ENCODE results near the gene BCOR. TPM values are rescaled to one million over a fixed set of nuclear protein-coding genes. Genes with fewer than 3 reads are reported as not detected.

BCOR gene
- total RNA-seq, 1 experiment from 2014 or later, result 35.1 TPM

GRCh38 chrX:40121618-40122017 lies 23.9 kb upstream of the BCOR start:
- TF ChIP-seq ELF1 (IDR thresholded peaks at IDR 0.05; ENCODE audit: borderline replicate concordance, low read depth), result no peak
- TF ChIP-seq, protein P1, sequence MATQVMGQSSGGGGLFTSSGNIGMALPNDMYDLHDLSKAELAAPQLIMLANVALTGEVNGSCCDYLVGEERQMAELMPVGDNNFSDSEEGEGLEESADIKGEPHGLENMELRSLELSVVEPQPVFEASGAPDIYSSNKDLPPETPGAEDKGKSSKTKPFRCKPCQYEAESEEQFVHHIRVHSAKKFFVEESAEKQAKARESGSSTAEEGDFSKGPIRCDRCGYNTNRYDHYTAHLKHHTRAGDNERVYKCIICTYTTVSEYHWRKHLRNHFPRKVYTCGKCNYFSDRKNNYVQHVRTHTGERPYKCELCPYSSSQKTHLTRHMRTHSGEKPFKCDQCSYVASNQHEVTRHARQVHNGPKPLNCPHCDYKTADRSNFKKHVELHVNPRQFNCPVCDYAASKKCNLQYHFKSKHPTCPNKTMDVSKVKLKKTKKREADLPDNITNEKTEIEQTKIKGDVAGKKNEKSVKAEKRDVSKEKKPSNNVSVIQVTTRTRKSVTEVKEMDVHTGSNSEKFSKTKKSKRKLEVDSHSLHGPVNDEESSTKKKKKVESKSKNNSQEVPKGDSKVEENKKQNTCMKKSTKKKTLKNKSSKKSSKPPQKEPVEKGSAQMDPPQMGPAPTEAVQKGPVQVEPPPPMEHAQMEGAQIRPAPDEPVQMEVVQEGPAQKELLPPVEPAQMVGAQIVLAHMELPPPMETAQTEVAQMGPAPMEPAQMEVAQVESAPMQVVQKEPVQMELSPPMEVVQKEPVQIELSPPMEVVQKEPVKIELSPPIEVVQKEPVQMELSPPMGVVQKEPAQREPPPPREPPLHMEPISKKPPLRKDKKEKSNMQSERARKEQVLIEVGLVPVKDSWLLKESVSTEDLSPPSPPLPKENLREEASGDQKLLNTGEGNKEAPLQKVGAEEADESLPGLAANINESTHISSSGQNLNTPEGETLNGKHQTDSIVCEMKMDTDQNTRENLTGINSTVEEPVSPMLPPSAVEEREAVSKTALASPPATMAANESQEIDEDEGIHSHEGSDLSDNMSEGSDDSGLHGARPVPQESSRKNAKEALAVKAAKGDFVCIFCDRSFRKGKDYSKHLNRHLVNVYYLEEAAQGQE (IDR thresholded peaks at IDR 0.05; ENCODE audit: low read depth), result no peak
- no peak for TF ChIP-seq MAX (IDR thresholded peaks at IDR 0.05)
- POLR2A ChIA-PET, result no interaction called here

GRCh38 chrX:40120838-40121580 lies 23.3 kb upstream of the BCOR start:
- intact Hi-C loops (cut with micrococcal nuclease), result no loop called here
- H3K36me3 ChIP-seq (ENCODE audit: control insufficient read depth in 1 of 2, insufficient read depth in 2 of 2, low read length in 2 of 2), result no peaks in the 10 kb centered on the region
- POLR2A ChIA-PET, result no interaction called here
- H3K27ac ChIP-seq (ENCODE audit: low read depth, low read length), result no peak overlapping the region
- H4K20me1 ChIP-seq (ENCODE audit: insufficient read depth), result no peaks in the 10 kb centered on the region
- H3K79me2 ChIP-seq (ENCODE audit: insufficient read depth, low read length), result no peaks in the 10 kb centered on the region
- H3K4me2 ChIP-seq (ENCODE audit: low read length), result no peak overlapping the region
- no peaks in the 10 kb centered on the region for H3K9me2 ChIP-seq (ENCODE audit: insufficient read depth)
- RAD21 ChIA-PET (ENCODE audit: low non-redundant PET in 1 of 2, low total read pairs in 2 of 2, uncharacterized antibody in 2 of 2, unreplicated experiment in 2 of 2), result no interaction called here
- no peak for ATAC-seq
- H3K4me1 ChIP-seq (ENCODE audit: control insufficient read depth in 1 of 2, insufficient read depth in 2 of 2, low read length in 2 of 2), result peaks cover 3 to 14% of the 10 kb centered on the region in 2 experiments; a peak in 2 of 4 replicates
- no peak for TF ChIP-seq CBX3 (IDR thresholded peaks at IDR 0.05; ENCODE audit: low read depth)
- TF ChIP-seq ZFX (IDR thresholded peaks at IDR 0.05), result no peak
- no peak for TF ChIP-seq CTCF (IDR thresholded peaks at IDR 0.05 in 2 of 3, conservative IDR thresholded peaks at IDR 0.05 in 1 of 3; ENCODE audit: borderline replicate concordance in 1 of 3, insufficient read depth in 1 of 3, low read depth in 2 of 3, low read length in 2 of 3)
- TF ChIP-seq ZBTB33 (IDR thresholded peaks at IDR 0.05; ENCODE audit: extremely low read depth, insufficient replicate concordance, low read length), result no peak
- 0 out of 2 replicates have a peak, but pooled peaks have one; percentile 7 for TF ChIP-seq RAD21 (IDR thresholded peaks at IDR 0.05; ENCODE audit: low read depth)
- no peak for TF ChIP-seq SP1 (IDR thresholded peaks at IDR 0.05; ENCODE audit: low read depth)
- TF ChIP-seq FOSL1 (IDR thresholded peaks at IDR 0.05; ENCODE audit: low read depth), result no peak
- TF ChIP-seq JUND (IDR thresholded peaks at IDR 0.05), result 0 out of 2 replicates have a peak, but pooled peaks have one; percentile 12
- H3K27me3 ChIP-seq (ENCODE audit: insufficient read depth, low read length), result no peaks in the 10 kb centered on the region
- no TSS peak for BruUV-seq (replicated peaks)
- CTCF ChIA-PET, result no interaction called here
- no peak overlapping the region for H2AFZ ChIP-seq (ENCODE audit: low read depth, low read length, poor library complexity, severe bottlenecking)
- DNase-seq (ENCODE audit: low read depth, low spot score), result no peak
- H3K4me3 ChIP-seq (replicated peaks in 1 of 2; ENCODE audit: low read depth in 1 of 2, low read length in 2 of 2), result no peak overlapping the region
- H3K9me3 ChIP-seq (ENCODE audit: control insufficient read depth in 1 of 2, insufficient read depth in 1 of 2, low read depth in 1 of 2, low read length in 2 of 2), result no peaks in the 10 kb centered on the region
- no peak overlapping the region for H3K9ac ChIP-seq (ENCODE audit: low read length)

More at GRCh38 chrX:40121618-40122017, 23.9 kb upstream of the BCOR start:
- no peak overlapping the region for H3K4me3 ChIP-seq (replicated peaks in 1 of 2; ENCODE audit: low read depth in 1 of 2, low read length in 2 of 2)
- no peak overlapping the region for H3K4me2 ChIP-seq (ENCODE audit: low read length)
- no peak overlapping the region for H3K27ac ChIP-seq (ENCODE audit: low read depth, low read length)
- H3K4me1 ChIP-seq (ENCODE audit: control insufficient read depth in 1 of 2, insufficient read depth in 2 of 2, low read length in 2 of 2), result peaks cover 3 to 14% of the 10 kb centered on the region in 2 experiments; a peak in 2 of 4 replicates
- no peaks in the 10 kb centered on the region for H4K20me1 ChIP-seq (ENCODE audit: insufficient read depth)
- no peaks in the 10 kb centered on the region for H3K79me2 ChIP-seq (ENCODE audit: insufficient read depth, low read length)
- no peaks in the 10 kb centered on the region for H3K9me3 ChIP-seq (ENCODE audit: control insufficient read depth in 1 of 2, insufficient read depth in 1 of 2, low read depth in 1 of 2, low read length in 2 of 2)
- ATAC-seq (no peak), DNase-seq (ENCODE audit: low read depth, low spot score) (no peak)
- intact Hi-C loops (cut with micrococcal nuclease), result no loop called here
- H3K9me2 ChIP-seq (ENCODE audit: insufficient read depth), result no peaks in the 10 kb centered on the region
- H3K9ac ChIP-seq (ENCODE audit: low read length), result no peak overlapping the region
- H3K36me3 ChIP-seq (ENCODE audit: control insufficient read depth in 1 of 2, insufficient read depth in 2 of 2, low read length in 2 of 2), result no peaks in the 10 kb centered on the region
- no TSS peak for BruUV-seq (replicated peaks)
- RAD21 ChIA-PET (ENCODE audit: low non-redundant PET in 1 of 2, low total read pairs in 2 of 2, uncharacterized antibody in 2 of 2, unreplicated experiment in 2 of 2), result no interaction called here
- CTCF ChIA-PET, result no interaction called here
- no peak overlapping the region for H2AFZ ChIP-seq (ENCODE audit: low read depth, low read length, poor library complexity, severe bottlenecking)
- no peaks in the 10 kb centered on the region for H3K27me3 ChIP-seq (ENCODE audit: insufficient read depth, low read length)
